Mammary epithelial cell (primary cell): ENCODE measurements around the gene KLHL6.

Experiments
- EZH2 ChIP-seq: IDR thresholded peaks from 2 replicates; pipeline ENCODE4 v1.6.1; 2012; ENCODE audit warnings: low read length, inconsistent platforms, borderline replicate concordance
- TF ChIP-seq, protein P1 (sequence below), 2 donors: IDR thresholded peaks in 1 of 2; conservative IDR thresholded peaks in 1 of 2; 2 replicates each; pipeline ENCODE4 v1.5.1; 2011 to 2012; ENCODE audit warnings: inconsistent platforms in 2 of 2, low read length in 2 of 2, mild to moderate bottlenecking in 2 of 2, control low read depth in 1 of 2, low read depth in 1 of 2; ENCODE audit not compliant: insufficient read depth in 1 of 2; ENCODE audit errors: extremely low read depth in 1 of 2

DNA sequence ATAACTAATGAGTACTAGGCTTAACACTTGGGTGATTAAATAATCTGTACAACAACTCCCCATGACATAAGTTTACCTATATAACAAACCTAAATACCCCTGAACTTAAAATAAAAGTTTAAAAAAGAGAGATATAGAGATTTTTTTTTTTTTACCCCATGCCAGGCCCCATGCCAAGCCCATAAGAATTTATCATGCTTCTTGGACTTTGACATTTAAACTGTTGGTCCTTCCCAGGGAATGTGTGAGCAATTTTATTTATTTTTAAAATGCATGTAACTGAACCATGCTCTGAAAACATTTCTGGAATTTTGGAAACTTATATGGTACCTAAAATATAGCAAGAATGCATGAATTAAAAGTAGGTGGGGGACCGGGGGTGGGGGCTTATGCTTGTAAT is 26.3 kb downstream of the KLHL6 start:
- no peak for TF ChIP-seq EZH2
- TF ChIP-seq, protein P1, sequence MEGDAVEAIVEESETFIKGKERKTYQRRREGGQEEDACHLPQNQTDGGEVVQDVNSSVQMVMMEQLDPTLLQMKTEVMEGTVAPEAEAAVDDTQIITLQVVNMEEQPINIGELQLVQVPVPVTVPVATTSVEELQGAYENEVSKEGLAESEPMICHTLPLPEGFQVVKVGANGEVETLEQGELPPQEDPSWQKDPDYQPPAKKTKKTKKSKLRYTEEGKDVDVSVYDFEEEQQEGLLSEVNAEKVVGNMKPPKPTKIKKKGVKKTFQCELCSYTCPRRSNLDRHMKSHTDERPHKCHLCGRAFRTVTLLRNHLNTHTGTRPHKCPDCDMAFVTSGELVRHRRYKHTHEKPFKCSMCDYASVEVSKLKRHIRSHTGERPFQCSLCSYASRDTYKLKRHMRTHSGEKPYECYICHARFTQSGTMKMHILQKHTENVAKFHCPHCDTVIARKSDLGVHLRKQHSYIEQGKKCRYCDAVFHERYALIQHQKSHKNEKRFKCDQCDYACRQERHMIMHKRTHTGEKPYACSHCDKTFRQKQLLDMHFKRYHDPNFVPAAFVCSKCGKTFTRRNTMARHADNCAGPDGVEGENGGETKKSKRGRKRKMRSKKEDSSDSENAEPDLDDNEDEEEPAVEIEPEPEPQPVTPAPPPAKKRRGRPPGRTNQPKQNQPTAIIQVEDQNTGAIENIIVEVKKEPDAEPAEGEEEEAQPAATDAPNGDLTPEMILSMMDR (conservative IDR thresholded peaks at IDR 0.05 in 1 of 2, IDR thresholded peaks at IDR 0.05 in 1 of 2; ENCODE audit: extremely low read depth in 1 of 2, insufficient read depth in 1 of 2, low read depth in 1 of 2, low read length in 2 of 2): no peak
